Upper lobe of left lung (tissue), 4 donors: Measurements from ENCODE around the gene ARHGAP26.

ENCODE experiments used
- EP300 ChIP-seq, 4 donors: sonication (generic); formaldehyde crosslinking; IDR thresholded peaks; one replicate each; pipeline ENCODE4 v1.5.1; 2017; ENCODE audit warnings: antibody characterized with exemption in 4 of 4, control low read depth in 2 of 4
- POLR2A ChIP-seq, 4 donors: fragments of 450-650 bp; IDR thresholded peaks; one replicate each; pipeline ENCODE4 v1.5.1; 2016 to 2017; ENCODE audit warnings: antibody characterized with exemption in 4 of 4, mild to moderate bottlenecking in 2 of 4
- POLR2AphosphoS5 ChIP-seq, 2 donors: sonication (generic); formaldehyde crosslinking; IDR thresholded peaks; one replicate each; pipeline ENCODE4 v1.5.1; 2017; ENCODE audit warnings: antibody characterized with exemption in 2 of 2
- TF ChIP-seq, protein P1 (sequence below), 6 experiments: fragments of 450-650 bp in 4 of 6; fragments of 200-600 bp in 2 of 6; sonication (generic) in 2 of 6; IDR thresholded peaks; one replicate each; pipeline ENCODE4 v1.5.1; 2016 to 2019; ENCODE audit warnings: antibody characterized with exemption in 6 of 6

DNA sequence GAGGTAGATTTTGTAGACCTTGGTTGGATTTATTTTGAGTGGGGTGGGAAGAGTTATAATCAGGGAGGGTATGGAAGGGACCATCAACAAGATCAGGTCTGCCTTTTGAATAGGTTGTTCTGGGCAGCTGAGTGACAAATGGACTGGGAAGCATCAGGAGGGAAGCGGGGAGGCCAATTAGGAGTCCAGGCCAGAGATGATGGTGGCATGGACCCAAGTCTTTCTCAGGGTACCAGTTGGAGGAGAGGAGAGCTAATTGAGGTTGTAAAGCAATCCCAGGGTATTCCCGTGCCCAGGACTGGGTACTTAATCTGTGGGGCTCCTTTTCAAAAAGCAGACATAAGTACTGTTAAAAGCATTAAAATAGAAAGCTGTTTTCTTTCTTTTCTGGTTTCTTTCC is 88.9 kb downstream of the ARHGAP26 start:
- TF ChIP-seq, protein P1, sequence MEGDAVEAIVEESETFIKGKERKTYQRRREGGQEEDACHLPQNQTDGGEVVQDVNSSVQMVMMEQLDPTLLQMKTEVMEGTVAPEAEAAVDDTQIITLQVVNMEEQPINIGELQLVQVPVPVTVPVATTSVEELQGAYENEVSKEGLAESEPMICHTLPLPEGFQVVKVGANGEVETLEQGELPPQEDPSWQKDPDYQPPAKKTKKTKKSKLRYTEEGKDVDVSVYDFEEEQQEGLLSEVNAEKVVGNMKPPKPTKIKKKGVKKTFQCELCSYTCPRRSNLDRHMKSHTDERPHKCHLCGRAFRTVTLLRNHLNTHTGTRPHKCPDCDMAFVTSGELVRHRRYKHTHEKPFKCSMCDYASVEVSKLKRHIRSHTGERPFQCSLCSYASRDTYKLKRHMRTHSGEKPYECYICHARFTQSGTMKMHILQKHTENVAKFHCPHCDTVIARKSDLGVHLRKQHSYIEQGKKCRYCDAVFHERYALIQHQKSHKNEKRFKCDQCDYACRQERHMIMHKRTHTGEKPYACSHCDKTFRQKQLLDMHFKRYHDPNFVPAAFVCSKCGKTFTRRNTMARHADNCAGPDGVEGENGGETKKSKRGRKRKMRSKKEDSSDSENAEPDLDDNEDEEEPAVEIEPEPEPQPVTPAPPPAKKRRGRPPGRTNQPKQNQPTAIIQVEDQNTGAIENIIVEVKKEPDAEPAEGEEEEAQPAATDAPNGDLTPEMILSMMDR (IDR thresholded peaks at IDR 0.05): no peak
- no peak for TF ChIP-seq POLR2A (IDR thresholded peaks at IDR 0.05)
- TF ChIP-seq POLR2AphosphoS5 (IDR thresholded peaks at IDR 0.05): no peak
- TF ChIP-seq EP300 (IDR thresholded peaks at IDR 0.05): no peak
